Superior temporal gyrus (tissue), 1 donor: Measurements from ENCODE around the gene ZMAT5.
"Not testable (repeated sequence)": the region's sequence is repeated elsewhere in the genome, so short reads cannot be mapped to it uniquely, and the experiment has no call there.

Experiments
- DNase-seq: peaks from one replicate; pipeline ENCODE4 v3.0.0-alpha.2; 2016; ENCODE audit errors: extremely low spot score

Gene ZMAT5

DNA sequence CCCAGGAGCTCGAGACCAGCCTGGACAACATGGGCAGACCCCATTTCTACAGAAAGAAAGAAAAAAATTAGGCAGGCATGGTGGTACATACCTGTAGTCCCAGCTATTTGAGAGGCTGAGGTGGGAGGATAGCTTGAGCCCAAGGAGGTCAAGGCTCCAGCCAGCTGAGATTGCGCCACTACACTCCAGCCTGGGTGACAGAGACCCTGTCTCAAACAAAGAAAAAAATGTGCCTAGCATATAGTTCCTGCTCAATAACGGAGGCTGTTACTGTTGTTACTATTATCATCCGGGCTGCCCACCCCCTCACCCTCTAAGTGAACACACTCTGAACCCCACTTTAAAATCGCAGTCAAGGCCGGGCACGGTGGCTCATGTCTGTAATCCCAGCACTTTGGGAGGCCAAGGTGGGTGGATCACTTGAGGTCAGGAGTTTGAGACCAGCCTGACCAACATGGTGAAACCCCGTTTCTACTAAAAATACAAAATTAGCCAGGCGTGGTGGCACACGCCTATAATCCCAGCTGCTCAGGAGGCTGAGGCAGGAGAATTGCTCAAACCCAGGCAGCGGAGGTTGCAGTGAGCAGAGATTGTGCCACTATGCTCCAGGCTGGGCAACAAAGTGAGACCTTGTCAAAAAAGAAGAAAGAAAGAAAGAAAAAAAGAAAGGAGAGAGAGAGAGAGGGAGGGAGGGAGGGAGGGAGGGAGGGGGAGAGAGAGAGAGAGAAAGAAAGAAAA is 12.0 kb downstream of the ZMAT5 start:
- not testable (repeated sequence) for DNase-seq

- no peak for DNase-seq
These were observed 12.8 kb downstream of the ZMAT5 start for GRCh38 chr22:29753808-29754657.

DNA sequence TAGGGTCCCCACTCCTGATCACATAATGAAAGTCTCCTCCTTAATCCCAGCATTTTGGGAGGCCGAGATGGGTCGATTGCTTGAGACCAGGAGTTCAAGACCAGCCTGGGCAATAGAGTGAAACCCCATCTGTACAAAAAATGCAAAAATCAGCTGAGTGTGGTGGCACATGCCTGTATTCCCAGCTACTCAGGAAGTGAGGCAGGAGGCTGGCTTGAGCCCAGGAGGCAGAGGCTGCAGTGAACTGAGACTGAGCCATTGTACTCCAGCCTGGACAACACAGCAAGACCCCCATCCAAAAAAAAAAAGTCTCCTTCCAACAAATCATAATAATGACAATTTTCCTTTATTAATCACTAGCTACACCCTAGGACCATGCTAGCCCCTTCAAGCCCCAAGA is 15.1 kb downstream of the ZMAT5 start:
- DNase-seq = no peak

GRCh38 chr22:29750559-29751538 is 16.0 kb downstream of the ZMAT5 start:
- DNase-seq = no peak

- DNase-seq = no peak
These were observed 16.8 kb downstream of the ZMAT5 start for GRCh38 chr22:29750029-29750428.

- no peak for DNase-seq
These were observed 18.4 kb downstream of the ZMAT5 start for GRCh38 chr22:29748248-29748893.

DNA sequence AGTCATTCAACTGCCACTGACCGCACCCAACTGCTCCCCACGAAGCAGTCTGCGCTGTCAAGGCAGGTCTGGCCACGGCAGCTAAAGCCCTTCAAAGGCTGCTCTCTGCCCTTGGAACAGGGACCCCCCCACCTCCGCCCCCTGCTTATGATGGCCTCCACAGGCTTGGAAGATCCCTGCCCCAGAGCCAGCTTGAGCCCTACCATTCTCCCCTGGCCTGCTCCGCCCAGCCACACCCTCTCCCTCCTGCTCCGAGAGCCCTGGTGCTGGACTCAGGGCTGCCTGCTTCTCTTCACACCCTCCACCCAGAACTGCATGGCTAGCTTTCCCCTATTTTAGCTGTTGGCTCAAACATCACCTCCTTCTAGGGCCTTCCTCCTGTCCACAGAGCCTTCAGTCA is 19.0 kb downstream of the ZMAT5 start:
- DNase-seq = no peak

- no peak for DNase-seq
These were observed 21.9 kb downstream of the ZMAT5 start for GRCh38 chr22:29744902-29745301.

DNA sequence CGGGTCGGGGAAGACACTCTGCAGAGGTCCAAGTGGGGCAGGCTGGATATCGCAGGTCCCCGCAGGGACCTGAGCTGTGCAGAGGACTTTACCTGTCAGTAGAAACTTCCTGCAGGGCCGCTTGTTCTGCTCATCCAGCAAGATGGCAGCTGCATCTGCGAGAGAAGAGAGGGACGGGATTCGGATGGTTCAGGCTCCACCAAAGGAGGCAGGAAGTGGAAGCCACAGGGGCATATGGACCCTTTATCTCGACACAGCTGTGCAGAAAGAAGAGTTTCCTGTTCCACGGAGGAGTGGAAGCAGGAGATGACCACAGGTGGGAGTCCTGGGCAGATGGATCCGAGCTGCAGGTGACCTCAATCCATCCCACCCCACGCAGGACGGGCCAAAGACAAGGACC is 24.5 kb downstream of the ZMAT5 start:
- no peak for DNase-seq

- no peak for DNase-seq
These were observed 24.9 kb downstream of the ZMAT5 start for GRCh38 chr22:29741926-29742325.

DNA sequence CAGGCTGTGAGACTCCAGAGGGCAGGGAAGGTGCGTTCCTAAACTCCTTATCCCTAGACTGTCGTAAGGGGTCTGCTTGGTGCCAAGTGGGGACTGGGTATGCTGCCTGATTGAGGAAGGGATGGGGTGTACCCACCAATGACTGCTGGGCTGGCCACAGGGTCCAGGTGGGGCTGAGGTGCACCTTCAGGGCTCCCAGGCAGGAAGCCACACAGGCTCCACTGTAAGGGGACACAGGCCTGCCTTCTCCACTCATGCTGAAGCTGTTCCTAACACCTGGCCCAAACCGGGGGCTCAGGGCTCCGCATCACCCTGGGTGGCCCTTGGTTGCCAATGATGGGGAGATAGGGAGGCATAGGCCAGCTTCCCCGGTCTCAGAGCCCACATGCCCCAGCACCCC is 26.6 kb downstream of the ZMAT5 start:
- DNase-seq = no peak

- DNase-seq = no peak
These were observed 27.4 kb downstream of the ZMAT5 start for GRCh38 chr22:29739346-29739875.

DNA sequence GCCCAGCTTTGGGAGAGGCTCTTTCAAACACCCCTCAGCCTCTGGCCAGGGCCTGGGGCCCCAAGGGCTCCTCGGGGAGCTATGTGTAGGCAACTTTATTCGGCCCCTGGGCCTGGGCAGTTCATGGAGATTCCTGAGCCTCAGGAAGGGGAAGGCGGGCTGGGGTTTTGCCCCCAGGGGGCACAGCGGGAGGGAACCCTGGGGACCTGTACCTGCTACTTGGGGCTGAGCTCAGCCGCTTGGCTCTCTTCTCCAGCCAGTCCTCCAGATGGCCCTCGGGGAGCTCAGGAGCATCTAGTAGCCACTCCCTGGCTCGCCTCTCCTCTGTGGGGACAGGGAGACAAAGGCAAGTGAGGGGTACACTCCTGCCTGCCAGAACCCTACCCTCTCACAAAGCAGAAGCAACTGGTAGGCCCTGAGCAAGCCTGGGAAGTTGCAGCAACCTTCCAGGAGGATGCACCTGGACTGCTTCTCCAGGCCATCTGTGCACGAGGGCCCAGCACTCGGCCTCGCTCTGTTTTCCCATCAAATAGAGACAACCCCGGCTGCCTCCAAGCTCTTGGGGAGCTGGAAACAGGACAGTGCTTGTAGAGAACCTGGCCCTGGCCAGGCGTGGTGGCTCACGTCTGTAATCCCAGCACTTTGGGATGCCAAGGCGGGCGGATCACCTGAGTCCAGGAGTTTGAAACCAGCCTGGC is 28.5 kb downstream of the ZMAT5 start:
- DNase-seq = no peak

DNA sequence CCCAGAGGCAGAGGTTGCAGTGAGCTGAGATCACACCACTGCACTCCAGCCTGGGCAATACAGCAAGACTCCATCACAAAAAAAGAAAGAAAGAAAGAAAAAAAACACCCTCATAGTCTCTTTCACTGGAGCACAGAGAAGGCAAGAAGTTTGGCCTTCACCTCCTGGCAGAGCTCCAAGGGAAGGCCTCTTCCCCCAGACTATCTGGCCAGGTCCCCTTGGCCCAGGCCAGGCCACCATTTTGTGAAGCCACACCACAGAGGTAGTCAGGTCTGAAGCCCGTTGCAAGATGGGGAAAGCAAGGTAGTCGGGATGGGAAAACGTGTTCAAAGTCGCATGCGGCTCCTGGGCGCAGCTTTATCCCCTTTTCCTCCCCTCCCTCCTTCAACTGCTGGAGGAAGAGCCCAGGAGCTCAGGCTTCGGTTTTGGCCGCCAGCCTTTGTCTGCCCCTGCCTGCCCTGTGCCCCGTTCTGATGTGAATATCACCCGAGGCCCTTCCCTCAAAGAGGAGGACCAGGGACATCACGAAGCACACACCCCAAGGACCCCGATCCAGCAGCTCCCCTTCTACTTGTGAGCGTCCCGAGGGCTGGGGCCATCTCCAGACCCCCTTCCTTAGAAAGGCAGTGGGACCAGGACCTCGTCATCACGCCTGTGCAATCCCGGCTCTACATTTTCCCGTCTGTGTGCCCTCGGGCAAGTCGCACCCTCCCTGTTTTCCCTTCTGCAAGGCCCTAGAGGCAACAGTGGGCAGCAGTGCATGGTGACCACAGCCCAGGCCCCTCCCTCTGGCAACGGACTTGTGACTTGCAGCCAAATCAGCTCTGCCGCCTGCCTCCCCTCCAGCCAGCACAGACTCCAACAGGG is 29.3 kb downstream of the ZMAT5 start:
- DNase-seq = no peak

DNA sequence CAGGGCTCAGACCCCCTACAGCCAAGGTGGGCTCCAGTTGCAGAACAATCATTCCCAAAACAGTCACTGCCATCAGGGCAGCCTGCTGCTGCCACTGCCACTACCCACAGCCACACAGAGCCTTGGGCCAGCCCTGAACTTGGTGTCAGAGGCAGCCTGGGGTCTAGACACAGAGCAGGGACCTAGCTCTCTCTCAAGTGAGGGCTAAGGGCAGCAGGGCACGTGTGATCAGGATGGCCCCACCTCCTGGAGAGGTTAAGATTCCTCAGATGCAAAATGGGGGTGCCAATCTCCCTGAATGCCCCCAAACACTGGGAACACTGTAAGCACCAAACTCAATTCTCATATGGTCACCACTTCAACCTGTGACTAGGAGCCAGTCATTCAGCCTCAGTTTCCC is 31.4 kb downstream of the ZMAT5 start:
- no peak for DNase-seq

GRCh38 chr22:29734838-29735237 is 32.0 kb downstream of the ZMAT5 start:
- no peak for DNase-seq

- no peak for DNase-seq
These were observed 32.4 kb downstream of the ZMAT5 start for GRCh38 chr22:29734406-29734805.

- no peak for DNase-seq
These were observed 33.2 kb downstream of the ZMAT5 start for GRCh38 chr22:29733362-29734201.

- no peak for DNase-seq
These were observed 33.9 kb downstream of the ZMAT5 start for GRCh38 chr22:29732883-29733282.
